WI38 (cell line): ENCODE data around the gene PRTN3.

Experiments used
- H3K4me3 ChIP-seq: 2 replicates; pipeline ENCODE4 v1.5.1; 2011; ENCODE audit warnings: low read depth, mild to moderate bottlenecking, control low read depth, low read length
- TF ChIP-seq, protein P1 (sequence below): IDR thresholded peaks from 2 replicates; pipeline ENCODE4 v1.5.1; 2012; ENCODE audit warnings: low read depth, mild to moderate bottlenecking, control low read depth, low read length

The PRTN3 gene

DNA sequence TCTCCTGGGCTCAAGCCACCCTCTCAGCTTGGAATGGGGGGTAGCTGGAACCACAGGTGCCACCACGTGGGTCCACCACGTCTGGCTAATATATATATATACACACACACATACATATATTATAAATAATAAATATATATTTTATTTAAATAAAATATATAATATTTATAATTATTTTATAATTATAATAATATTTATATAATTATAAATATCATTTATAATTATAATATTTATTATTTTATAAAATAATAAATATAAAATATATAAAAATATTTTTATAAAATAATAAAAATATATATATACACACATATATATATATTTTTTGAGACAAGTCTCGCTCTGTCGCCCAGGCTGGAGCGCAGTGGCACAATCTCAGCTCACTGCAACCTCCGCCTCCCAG lies 13.8 kb downstream of the PRTN3 start:
- no peak overlapping the region for H3K4me3 ChIP-seq
- TF ChIP-seq, protein P1, sequence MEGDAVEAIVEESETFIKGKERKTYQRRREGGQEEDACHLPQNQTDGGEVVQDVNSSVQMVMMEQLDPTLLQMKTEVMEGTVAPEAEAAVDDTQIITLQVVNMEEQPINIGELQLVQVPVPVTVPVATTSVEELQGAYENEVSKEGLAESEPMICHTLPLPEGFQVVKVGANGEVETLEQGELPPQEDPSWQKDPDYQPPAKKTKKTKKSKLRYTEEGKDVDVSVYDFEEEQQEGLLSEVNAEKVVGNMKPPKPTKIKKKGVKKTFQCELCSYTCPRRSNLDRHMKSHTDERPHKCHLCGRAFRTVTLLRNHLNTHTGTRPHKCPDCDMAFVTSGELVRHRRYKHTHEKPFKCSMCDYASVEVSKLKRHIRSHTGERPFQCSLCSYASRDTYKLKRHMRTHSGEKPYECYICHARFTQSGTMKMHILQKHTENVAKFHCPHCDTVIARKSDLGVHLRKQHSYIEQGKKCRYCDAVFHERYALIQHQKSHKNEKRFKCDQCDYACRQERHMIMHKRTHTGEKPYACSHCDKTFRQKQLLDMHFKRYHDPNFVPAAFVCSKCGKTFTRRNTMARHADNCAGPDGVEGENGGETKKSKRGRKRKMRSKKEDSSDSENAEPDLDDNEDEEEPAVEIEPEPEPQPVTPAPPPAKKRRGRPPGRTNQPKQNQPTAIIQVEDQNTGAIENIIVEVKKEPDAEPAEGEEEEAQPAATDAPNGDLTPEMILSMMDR, result no peak

- no peak overlapping the region for H3K4me3 ChIP-seq
- TF ChIP-seq, protein P1, result no peak
Measured at GRCh38 chr19:855142-855541, 14.3 kb downstream of the PRTN3 start.

DNA sequence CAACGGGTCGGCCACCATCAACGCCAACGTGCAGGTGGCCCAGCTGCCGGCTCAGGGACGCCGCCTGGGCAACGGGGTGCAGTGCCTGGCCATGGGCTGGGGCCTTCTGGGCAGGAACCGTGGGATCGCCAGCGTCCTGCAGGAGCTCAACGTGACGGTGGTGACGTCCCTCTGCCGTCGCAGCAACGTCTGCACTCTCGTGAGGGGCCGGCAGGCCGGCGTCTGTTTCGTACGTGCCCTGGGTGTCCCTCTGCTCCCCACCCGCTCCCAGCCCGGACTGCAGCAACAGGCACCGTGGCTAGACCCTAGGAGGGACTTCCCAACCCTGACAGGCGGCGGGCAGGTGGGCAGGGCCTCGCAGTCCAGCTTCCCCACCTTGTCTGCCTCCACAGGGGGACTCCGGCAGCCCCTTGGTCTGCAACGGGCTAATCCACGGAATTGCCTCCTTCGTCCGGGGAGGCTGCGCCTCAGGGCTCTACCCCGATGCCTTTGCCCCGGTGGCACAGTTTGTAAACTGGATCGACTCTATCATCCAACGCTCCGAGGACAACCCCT lies 14.8 kb downstream of the PRTN3 start:
- TF ChIP-seq, protein P1, result no peak

DNA sequence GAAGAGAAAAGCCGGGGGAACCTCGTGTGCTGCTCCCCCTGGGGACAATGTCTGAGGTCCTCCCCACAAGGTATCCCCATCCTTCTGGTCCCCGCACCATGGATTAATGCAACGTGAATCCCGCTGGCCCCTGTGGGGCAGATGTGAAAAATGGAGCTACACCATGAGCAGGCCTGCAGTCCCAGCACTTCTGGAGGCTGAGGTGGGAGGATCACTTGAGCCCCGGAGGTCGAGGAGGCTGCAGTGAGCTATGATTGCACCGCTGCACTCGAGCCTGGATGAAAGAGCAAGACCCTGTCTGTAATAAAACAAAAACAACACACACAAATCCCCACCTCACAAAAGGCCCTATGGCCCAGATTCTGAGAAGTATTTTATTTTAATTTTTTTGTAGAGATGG lies 17.5 kb downstream of the PRTN3 start:
- H3K4me3 ChIP-seq, result no peak overlapping the region
- TF ChIP-seq, protein P1, result no peak

More for the DNA sequence above, 14.8 kb downstream of the PRTN3 start:
- no peak overlapping the region for H3K4me3 ChIP-seq

- peak within 1 kb of the TSS; percentile 47 for H3K4me3 ChIP-seq
- TF ChIP-seq, protein P1, result no peak
Measured at GRCh38 chr19:858868-859843, 18.4 kb downstream of the PRTN3 start, which contains the start of gene CFD. TSS of gene CFD (plus strand) at chr19:859664. CDS start at chr19:859690, 26 bp downstream.

DNA sequence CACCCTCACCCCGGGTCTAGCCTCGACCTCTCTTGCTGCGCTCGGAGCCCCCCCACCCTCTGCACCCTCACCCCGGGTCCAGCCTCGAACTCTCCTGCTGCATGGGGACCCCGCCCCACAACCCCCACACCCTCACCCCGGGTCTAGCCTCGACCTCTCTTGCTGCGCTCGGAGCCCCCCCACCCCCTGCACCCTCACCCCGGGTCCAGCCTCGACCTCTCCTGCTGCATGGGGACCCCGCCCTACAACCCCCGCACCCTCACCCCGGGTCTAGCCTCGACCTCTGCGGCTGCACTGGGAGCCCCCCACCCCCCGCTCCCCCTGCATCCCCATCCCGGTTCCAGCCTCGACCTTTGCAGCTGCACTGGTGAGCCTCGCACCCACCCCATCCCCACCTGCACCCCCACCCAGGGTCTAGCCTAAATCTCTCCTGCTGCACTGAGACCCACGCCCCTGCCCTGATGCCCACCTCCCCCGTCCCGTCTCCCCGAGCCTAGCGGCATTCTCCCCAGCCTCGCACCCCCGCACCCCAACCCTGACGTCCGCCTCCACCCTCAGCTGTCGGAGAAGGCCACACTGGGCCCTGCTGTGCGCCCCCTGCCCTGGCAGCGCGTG lies 20.4 kb downstream of the PRTN3 start:
- TF ChIP-seq, protein P1, result no peak
- H3K4me3 ChIP-seq, result no peak overlapping the region
